Measurements from ENCODE around the gene C19orf25.
A peak's percentile ranks its signal among the peaks of the same experiment; 100 is the strongest.

C19orf25 gene

DNA sequence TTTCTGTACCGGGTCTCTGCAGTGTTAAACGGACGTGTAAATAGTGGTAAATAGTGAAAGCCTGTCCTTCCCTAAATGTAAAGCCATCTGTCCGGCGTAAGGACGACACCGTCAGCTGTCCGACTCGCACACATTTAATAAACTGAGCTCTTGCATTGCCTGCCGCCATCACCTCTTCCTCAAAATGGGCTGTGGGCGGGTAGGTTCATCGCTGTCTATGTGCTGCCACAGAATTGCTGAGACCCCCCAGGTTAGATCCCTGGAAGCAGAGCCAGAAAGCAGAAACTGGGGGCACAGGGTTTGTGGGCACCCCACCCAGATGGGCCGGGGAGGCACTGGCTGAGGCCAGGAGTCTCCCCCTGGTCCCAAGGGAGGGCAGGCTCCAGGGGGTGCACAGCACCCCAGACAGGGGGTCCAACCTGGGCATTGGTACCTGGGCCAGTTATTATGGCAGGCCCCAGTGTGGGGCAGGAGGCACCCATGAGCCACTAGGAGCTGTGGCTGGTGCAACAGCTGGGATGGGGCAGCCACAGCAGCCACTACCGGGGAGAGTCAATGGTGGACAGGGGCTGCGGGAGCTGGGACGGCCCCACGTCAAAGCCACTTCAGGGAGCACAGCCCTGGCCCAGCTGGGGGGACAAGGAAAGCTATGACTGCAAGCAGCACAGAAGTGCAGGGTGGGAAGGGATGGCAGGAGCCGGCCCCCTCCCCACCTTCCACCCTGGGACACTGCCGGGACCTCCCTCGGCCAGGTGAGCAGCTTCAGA is 5.7 kb downstream of the C19orf25 start:
- Histone ChIP-seq H3K4me1 (ENCODE audit: insufficient read depth, low read length) (0 out of 2 replicates have a peak, but pooled peaks cover 3% of the 10 kb centered on the region), H3K27me3 (ENCODE audit: insufficient read depth, low read length) (peaks cover 51% of the 10 kb centered on the region), H3K9ac (ENCODE audit: low read depth, low read length) (no peak overlapping the region), H3K27ac (ENCODE audit: low read depth, low read length) (no peak overlapping the region), H3K36me3 (ENCODE audit: insufficient read depth, low read length) (peaks cover 8% of the 10 kb centered on the region), H3K4me3 (ENCODE audit: low read length) (no peak overlapping the region), H3K9me3 (ENCODE audit: insufficient read depth, low read depth, low read length) (no peaks in the 10 kb centered on the region)
- 81% methylated on average over 20 of the region's 20 CpGs for WGBS

DNA sequence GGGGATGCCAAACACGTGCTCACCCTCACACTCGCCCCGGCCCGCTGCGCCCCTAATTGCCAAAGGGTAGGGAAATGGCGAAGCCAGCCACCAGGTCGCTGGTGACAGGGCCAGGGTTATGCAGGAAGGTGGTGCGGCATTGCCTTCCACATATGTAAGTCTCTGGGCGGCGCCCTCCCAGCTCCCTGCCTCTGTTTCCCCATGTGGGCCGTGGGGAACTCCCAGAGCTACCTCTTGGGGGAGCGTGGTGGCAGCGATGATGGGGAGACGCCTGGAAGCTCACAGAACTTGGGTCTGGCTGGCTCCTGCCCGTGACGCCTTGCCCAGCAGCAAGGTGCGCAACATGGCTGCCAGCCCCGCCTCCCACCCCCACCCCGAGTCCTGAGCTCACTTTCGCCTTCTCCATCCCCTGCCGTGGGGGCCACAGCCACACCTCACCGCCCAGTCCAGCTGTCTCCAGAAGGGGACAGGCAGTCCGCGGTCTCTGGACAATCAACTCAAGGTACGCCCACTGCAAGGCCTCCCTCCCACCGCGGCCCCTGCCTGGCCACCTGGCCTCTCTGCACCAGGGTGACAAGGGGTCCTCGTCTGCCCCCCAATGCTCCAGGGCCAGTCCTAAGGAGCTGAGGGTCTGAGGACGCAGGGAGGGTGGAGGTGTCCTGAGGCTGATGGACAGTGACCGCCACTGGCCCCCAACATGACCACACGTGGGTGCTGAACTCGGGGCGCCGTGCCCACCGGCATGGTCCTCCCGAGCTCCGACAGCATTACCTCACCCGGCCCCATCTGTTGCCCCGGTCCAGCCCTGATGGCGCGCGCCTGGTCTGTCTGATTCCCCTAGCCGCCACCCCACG is 6.6 kb downstream of the C19orf25 start:
- H3K4me3 ChIP-seq (ENCODE audit: low read length): no peak overlapping the region
- peaks cover 59% of the 10 kb centered on the region for H3K27me3 ChIP-seq (ENCODE audit: insufficient read depth, low read length)
- peaks cover 7% of the 10 kb centered on the region for H3K36me3 ChIP-seq (ENCODE audit: insufficient read depth, low read length)
- H3K4me1 ChIP-seq (ENCODE audit: insufficient read depth, low read length): 0 out of 2 replicates have a peak, but pooled peaks cover 3% of the 10 kb centered on the region
- no peak overlapping the region for H3K9ac ChIP-seq (ENCODE audit: low read depth, low read length)
- H3K27ac ChIP-seq (ENCODE audit: low read depth, low read length): no peak overlapping the region
- 64% methylated on average over 43 of the region's 44 CpGs for WGBS
- no peaks in the 10 kb centered on the region for H3K9me3 ChIP-seq (ENCODE audit: insufficient read depth, low read depth, low read length)

DNA sequence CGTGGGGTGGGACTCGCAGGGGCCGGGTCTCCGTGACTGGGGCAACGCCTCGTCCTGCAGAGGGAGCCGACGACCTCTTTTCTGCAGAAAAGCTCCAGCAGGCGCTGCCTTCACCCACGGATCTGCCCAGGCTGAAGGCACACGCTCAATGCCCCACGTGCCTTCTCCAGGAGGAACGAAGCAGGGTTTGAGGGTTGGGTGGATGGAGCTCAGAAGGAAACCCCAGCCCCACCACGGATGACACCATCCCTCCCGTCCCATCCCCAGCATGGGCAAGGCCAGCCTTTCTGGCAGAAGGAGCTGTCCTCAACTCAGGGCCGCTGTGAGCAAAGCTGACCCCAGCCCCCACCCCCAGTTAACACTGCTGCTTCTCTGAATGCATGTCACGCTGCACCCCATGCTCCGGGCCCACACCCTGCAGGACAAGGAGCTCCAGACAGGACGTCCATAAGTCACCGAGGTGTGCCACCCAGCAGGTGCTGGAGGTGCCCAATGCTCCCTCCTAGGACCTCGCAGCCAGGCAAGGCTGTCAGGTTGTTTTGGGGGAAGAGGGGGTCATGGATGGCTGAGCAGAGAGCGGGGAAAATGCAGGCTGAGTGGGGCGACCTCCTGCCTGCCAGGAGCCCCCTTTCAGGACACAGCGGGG is 7.4 kb downstream of the C19orf25 start:
- Histone ChIP-seq H3K27me3 (ENCODE audit: insufficient read depth, low read length) (peaks cover 67% of the 10 kb centered on the region), H3K36me3 (ENCODE audit: insufficient read depth, low read length) (0 out of 2 replicates have a peak, but pooled peaks cover 4% of the 10 kb centered on the region), H3K4me3 (ENCODE audit: low read length) (peak overlapping the region; percentile 46; the same call in 1 of the 2 replicates), H3K4me1 (ENCODE audit: insufficient read depth, low read length) (0 out of 2 replicates have a peak, but pooled peaks cover 3% of the 10 kb centered on the region), H3K27ac (ENCODE audit: low read depth, low read length) (no peak overlapping the region), H3K9ac (ENCODE audit: low read depth, low read length) (no peak overlapping the region), H3K9me3 (ENCODE audit: insufficient read depth, low read depth, low read length) (no peaks in the 10 kb centered on the region)
- whole genome bisulfite sequencing: 31% methylated on average over 23 of the region's 24 CpGs

DNA sequence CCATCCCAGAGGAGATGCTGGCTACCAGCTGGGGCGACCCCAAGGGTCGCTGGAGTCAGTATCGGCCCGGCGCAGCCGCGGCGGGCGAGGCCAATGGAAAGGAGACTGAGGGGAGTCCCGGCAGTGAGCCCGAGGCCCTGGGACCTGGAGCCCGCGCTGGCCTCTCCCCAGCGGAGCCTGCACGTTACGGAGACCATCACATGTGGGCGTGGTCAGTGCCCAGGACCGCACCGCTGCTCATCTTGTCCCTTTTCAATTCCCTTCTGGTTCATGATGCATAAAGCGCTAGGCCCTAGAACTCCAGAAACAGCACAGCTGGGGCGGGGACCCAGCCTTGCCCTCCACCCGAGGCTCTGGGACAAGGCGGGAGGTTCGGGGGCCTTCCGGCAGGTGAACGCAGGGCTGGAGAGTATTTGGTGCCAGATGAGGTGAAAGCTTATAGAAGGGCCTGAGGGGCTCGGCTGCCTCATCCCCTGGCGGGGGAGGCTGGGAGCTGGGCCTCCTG is 8.0 kb downstream of the C19orf25 start:
- Histone ChIP-seq H3K27me3 (ENCODE audit: insufficient read depth, low read length) (peaks cover 73% of the 10 kb centered on the region), H3K9ac (ENCODE audit: low read depth, low read length) (no peak overlapping the region), H3K9me3 (ENCODE audit: insufficient read depth, low read depth, low read length) (no peaks in the 10 kb centered on the region), H3K36me3 (ENCODE audit: insufficient read depth, low read length) (0 out of 2 replicates have a peak, but pooled peaks cover 3% of the 10 kb centered on the region), H3K4me1 (ENCODE audit: insufficient read depth, low read length) (0 out of 2 replicates have a peak, but pooled peaks cover 3% of the 10 kb centered on the region), H3K27ac (ENCODE audit: low read depth, low read length) (no peak overlapping the region), H3K4me3 (ENCODE audit: low read length) (peak overlapping the region; percentile 46)
- WGBS: 7% methylated on average over 28 of the region's 28 CpGs

DNA sequence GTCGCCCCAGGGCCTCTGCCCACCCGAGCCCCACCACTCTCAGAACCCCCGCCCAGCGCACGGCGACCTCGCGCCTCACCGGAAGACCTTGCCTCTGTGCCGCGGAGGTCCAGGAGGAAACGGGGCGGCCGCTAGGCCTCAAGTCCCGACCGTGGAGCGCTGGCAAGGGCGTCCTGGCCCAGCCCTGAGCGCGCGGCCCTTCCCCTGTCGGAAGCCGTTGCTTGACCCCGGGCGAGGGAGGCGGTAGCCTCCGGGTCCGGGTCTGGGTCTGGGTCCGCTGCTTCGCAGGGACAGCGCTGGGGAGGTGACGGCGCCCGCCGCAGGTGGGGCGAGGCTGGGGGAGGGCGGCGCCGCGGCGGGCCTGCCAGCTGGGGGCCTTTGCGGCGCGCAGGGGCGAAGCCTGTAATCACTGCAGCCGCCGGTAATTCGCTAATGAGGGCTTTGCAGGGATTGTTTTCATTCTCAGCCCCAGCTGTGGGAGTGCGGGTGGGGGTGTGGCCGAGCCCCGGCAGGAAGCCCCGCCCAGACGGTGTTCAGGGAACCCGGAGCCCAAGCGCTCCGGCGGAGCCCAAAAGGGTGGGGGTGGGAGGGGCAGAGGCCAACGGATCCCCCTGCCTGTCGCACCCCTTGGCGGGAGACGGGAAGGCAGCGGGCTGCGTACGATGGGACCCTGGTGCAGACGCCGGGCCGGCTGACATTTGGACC is 8.6 kb downstream of the C19orf25 start:
- H3K27me3 ChIP-seq (ENCODE audit: insufficient read depth, low read length): peaks cover 79% of the 10 kb centered on the region
- H3K27ac ChIP-seq (ENCODE audit: low read depth, low read length): no peak overlapping the region
- WGBS: 2% methylated on average over 67 of the region's 67 CpGs
- H3K4me1 ChIP-seq (ENCODE audit: insufficient read depth, low read length): 0 out of 2 replicates have a peak, but pooled peaks cover 3% of the 10 kb centered on the region
- H3K9ac ChIP-seq (ENCODE audit: low read depth, low read length): no peak overlapping the region
- H3K4me3 ChIP-seq (ENCODE audit: low read length): peak overlapping the region; percentile 46
- H3K36me3 ChIP-seq (ENCODE audit: insufficient read depth, low read length): no peaks in the 10 kb centered on the region
- H3K9me3 ChIP-seq (ENCODE audit: insufficient read depth, low read depth, low read length): no peaks in the 10 kb centered on the region

DNA sequence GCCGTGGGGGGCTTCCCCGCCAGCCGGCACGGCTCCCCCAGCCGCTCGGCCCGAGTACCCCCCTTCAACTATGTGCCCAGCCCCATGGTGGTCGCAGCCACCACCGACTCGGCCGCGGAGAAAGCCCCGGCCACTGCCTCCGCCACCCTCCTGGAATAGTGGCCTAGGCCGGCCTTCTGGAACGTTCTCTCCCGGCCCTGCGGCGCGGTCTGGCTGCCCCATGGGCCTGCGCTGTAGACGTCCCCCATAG is 9.0 kb downstream of the C19orf25 start:
- Histone ChIP-seq H3K4me1 (ENCODE audit: insufficient read depth, low read length) (0 out of 2 replicates have a peak, but pooled peaks cover 3% of the 10 kb centered on the region), H3K27me3 (ENCODE audit: insufficient read depth, low read length) (peaks cover 84% of the 10 kb centered on the region), H3K27ac (ENCODE audit: low read depth, low read length) (no peak overlapping the region), H3K9me3 (ENCODE audit: insufficient read depth, low read depth, low read length) (no peaks in the 10 kb centered on the region), H3K4me3 (ENCODE audit: low read length) (peak overlapping the region; percentile 46; the same call in 1 of the 2 replicates), H3K36me3 (ENCODE audit: insufficient read depth, low read length) (no peaks in the 10 kb centered on the region), H3K9ac (ENCODE audit: low read depth, low read length) (no peak overlapping the region)
- 13% methylated on average over 22 of the region's 22 CpGs for WGBS

DNA sequence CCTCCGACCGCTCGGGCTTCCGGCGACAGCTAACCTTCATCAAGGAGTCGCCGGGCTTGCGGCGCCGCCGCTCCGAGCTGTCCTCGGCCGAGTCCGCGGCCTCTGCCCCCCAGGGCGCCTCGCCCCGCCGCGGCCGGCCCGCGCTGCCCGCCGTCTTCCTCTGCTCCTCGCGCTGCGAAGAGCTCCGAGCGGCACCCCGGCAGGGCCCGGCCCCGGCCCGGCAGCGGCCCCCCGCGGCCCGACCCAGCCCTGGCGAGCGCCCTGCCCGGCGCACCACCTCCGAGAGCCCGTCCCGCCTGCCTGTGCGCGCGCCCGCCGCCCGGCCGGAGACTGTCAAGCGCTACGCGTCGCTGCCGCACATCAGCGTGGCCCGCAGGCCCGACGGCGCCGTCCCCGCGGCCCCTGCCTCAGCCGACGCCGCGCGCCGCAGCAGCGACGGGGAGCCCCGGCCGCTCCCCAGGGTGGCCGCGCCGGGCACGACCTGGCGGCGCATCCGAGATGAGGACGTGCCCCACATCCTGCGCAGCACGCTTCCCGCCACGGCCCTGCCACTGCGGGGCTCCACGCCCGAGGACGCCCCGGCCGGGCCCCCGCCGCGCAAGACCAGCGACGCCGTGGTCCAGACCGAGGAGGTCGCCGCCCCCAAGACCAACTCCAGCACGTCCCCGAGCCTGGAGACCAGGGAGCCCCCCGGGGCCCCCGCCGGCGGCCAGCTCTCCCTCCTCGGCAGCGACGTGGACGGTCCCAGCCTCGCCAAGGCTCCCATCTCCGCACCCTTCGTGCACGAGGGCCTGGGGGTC is 9.6 kb downstream of the C19orf25 start:
- 6% methylated on average over 117 of the region's 117 CpGs for WGBS
- H3K27me3 ChIP-seq (ENCODE audit: insufficient read depth, low read length): peaks cover 89% of the 10 kb centered on the region
- no peak overlapping the region for H3K9ac ChIP-seq (ENCODE audit: low read depth, low read length)

DNA sequence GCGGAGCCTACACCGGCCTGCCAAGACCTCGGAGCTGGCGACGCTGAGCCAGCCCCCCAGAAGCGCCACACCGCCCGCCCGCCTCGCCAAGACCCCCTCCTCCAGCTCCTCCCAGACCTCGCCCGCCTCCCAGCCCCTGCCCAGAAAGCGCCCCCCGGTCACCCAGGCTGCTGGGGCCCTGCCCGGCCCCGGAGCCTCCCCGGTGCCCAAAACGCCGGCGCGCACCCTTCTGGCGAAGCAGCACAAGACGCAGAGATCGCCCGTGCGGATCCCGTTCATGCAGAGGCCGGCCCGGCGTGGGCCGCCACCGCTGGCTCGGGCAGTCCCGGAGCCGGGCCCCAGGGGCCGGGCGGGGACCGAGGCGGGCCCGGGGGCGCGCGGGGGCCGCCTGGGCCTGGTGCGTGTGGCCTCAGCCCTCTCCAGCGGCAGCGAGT is 10.2 kb downstream of the C19orf25 start:
- Histone ChIP-seq H3K36me3 (ENCODE audit: insufficient read depth, low read length) (no peaks in the 10 kb centered on the region), H3K4me1 (ENCODE audit: insufficient read depth, low read length) (0 out of 2 replicates have a peak, but pooled peaks cover 3% of the 10 kb centered on the region), H3K9me3 (ENCODE audit: insufficient read depth, low read depth, low read length) (no peaks in the 10 kb centered on the region), H3K27ac (ENCODE audit: low read depth, low read length) (no peak overlapping the region), H3K9ac (ENCODE audit: low read depth, low read length) (no peak overlapping the region), H3K4me3 (ENCODE audit: low read length) (0 out of 2 replicates have a peak overlapping the region, but pooled peaks have one; percentile 10), H3K27me3 (ENCODE audit: insufficient read depth, low read length) (peaks cover 95% of the 10 kb centered on the region)
- WGBS: 3% methylated on average over 47 of the region's 47 CpGs

More for the DNA sequence above, 9.6 kb downstream of the C19orf25 start:
- H3K9me3 ChIP-seq (ENCODE audit: insufficient read depth, low read depth, low read length): no peaks in the 10 kb centered on the region
- 0 out of 2 replicates have a peak overlapping the region, but pooled peaks have one; percentile 10 for H3K4me3 ChIP-seq (ENCODE audit: low read length)
- 0 out of 2 replicates have a peak, but pooled peaks cover 3% of the 10 kb centered on the region for H3K4me1 ChIP-seq (ENCODE audit: insufficient read depth, low read length)
- no peaks in the 10 kb centered on the region for H3K36me3 ChIP-seq (ENCODE audit: insufficient read depth, low read length)
- no peak overlapping the region for H3K27ac ChIP-seq (ENCODE audit: low read depth, low read length)

DNA sequence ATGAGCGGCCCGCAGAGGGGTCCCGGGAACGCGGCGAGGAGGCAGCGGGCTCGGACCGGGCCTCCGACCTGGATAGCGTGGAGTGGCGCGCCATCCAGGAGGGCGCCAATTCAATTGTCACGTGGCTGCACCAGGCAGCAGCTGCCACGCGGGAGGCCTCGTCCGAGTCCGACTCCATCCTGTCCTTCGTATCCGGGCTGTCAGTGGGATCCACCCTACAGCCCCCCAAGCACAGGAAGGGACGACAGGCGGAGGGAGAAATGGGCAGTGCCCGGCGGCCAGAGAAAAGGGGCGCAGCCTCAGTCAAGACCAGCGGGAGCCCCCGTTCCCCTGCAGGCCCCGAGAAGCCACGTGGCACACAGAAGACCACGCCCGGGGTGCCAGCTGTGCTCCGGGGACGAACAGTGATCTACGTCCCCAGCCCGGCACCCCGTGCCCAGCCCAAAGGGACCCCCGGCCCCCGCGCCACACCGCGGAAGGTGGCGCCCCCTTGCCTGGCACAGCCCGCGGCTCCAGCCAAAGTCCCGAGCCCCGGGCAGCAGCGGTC is 10.7 kb downstream of the C19orf25 start:
- 21% methylated on average over 49 of the region's 49 CpGs for WGBS
- no peaks in the 10 kb centered on the region for H3K36me3 ChIP-seq (ENCODE audit: insufficient read depth, low read length)
- no peaks in the 10 kb centered on the region for H3K9me3 ChIP-seq (ENCODE audit: insufficient read depth, low read depth, low read length)
- 0 out of 2 replicates have a peak overlapping the region, but pooled peaks have one; percentile 21 for H3K4me3 ChIP-seq (ENCODE audit: low read length)
- H3K27me3 ChIP-seq (ENCODE audit: insufficient read depth, low read length): peaks cover 99% of the 10 kb centered on the region
- H3K4me1 ChIP-seq (ENCODE audit: insufficient read depth, low read length): 0 out of 2 replicates have a peak, but pooled peaks cover 3% of the 10 kb centered on the region
- no peak overlapping the region for H3K9ac ChIP-seq (ENCODE audit: low read depth, low read length)
- no peak overlapping the region for H3K27ac ChIP-seq (ENCODE audit: low read depth, low read length)

Measured in HUES64 (cell line).